ENCODE data around the gene FAM110D.

DNA sequence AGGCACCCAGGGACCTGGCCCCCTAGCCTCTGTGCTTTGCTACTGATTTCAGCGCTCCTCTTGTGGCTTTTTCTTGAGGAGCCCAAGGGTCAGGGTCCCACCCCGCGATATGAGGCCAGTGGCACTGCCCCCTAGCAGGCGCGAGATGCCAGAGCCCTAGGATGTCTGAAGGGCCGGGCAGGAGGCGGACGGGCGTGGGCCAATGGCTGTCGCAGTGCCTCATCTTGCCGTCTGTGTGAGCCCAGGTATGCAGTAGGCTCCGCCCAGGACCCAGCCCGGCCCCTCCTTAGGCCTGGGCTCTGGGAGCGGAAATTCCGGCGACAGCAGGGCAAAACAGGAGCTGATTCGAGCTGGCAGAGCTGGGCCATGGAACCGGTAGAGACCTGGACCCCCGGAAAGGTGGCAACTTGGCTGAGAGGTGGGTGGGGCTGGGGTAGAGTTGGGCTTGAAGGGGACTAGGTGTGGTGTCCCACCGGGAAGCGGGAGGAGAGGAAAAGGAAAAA is 18.4 kb downstream of the FAM110D start, which contains the start of gene CNKSR1:
- TF ChIP-seq POLR2AphosphoS5 (IDR thresholded peaks at IDR 0.05; ENCODE audit: low read depth, low read length), result no peak
- no peak for TF ChIP-seq POLR2A (IDR thresholded peaks at IDR 0.05; ENCODE audit: low read depth, low read length)
- no peak for TF ChIP-seq POU2F2 (IDR thresholded peaks at IDR 0.05; ENCODE audit: low read depth, low read length)
- TF ChIP-seq SPI1 (IDR thresholded peaks at IDR 0.05; ENCODE audit: low read depth, low read length), result no peak
- TF ChIP-seq TAF1 (IDR thresholded peaks at IDR 0.05; ENCODE audit: low read depth, low read length), result no peak

Measured in GM12891 (cell line).